Measurements from ENCODE around the gene GPC6. TPM values are rescaled to one million over a fixed set of nuclear protein-coding genes. Genes with fewer than 3 reads are reported as not detected.

The GPC6 gene
- total RNA-seq, 1 experiment from 2014 or later: not detected

DNA sequence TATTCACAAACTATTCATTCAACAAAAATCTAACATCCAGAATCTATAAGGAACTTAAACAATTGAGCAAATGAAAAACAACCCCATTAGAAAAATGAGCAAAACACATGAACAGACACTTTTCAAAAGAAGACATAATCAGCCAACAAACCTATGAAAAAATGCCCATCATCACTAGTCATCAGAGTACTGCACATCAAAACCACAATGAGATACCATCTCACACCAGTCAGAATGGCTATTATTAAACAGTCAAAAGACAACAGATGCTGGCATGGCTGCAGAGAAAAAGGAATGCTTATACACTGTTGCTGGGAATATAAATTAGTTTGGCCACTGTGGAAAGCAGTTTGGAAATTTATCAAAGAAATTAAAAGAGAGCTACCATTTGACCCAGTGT, 487.6 kb downstream of the GPC6 start:
- no peaks in the 10 kb centered on the region for H3K4me1 Mint-ChIP-seq (ENCODE audit: low read depth, unreplicated experiment)
- CTCF ChIA-PET: no interaction called here
- no peaks in the 10 kb centered on the region for H3K27me3 Mint-ChIP-seq (ENCODE audit: unreplicated experiment)
- TF ChIP-seq, protein P1, sequence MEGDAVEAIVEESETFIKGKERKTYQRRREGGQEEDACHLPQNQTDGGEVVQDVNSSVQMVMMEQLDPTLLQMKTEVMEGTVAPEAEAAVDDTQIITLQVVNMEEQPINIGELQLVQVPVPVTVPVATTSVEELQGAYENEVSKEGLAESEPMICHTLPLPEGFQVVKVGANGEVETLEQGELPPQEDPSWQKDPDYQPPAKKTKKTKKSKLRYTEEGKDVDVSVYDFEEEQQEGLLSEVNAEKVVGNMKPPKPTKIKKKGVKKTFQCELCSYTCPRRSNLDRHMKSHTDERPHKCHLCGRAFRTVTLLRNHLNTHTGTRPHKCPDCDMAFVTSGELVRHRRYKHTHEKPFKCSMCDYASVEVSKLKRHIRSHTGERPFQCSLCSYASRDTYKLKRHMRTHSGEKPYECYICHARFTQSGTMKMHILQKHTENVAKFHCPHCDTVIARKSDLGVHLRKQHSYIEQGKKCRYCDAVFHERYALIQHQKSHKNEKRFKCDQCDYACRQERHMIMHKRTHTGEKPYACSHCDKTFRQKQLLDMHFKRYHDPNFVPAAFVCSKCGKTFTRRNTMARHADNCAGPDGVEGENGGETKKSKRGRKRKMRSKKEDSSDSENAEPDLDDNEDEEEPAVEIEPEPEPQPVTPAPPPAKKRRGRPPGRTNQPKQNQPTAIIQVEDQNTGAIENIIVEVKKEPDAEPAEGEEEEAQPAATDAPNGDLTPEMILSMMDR (IDR thresholded peaks at IDR 0.05; ENCODE audit: unreplicated experiment): no peak
- H3K36me3 Mint-ChIP-seq (ENCODE audit: insufficient read depth, unreplicated experiment): no peaks in the 10 kb centered on the region
- intact Hi-C loops (cut with micrococcal nuclease; ENCODE audit: unreplicated experiment): no loop called here
- no peak overlapping the region for H3K4me3 Mint-ChIP-seq (ENCODE audit: low read depth, unreplicated experiment)
- BruUV-seq (replicated peaks): no TSS peak
- no peak overlapping the region for H3K27ac Mint-ChIP-seq (ENCODE audit: unreplicated experiment)
- H3K9me3 Mint-ChIP-seq (ENCODE audit: low read depth, unreplicated experiment): no peaks in the 10 kb centered on the region
- no peak for DNase-seq

DNA sequence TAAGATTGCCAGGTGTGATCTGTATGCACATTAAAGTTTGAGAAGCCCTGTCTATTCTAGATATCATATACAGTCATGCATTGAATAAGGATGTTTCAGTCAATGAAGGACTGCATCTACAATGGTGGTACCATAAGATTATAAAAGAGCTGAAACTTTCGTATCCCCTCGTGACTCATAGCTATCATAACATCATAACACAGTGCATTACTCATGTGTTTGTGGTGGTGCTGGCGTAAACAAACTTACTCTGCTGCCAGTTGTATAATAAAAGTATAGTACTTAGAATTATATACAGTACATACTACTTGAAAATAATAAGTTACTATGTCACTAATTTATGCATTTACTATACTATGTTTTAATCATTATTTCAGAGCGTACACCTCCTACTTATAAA, 489.3 kb downstream of the GPC6 start:
- TF ChIP-seq, protein P1 (IDR thresholded peaks at IDR 0.05; ENCODE audit: unreplicated experiment): no peak
- H3K36me3 Mint-ChIP-seq (ENCODE audit: insufficient read depth, unreplicated experiment): no peaks in the 10 kb centered on the region
- H3K4me1 Mint-ChIP-seq (ENCODE audit: low read depth, unreplicated experiment): no peaks in the 10 kb centered on the region
- CTCF ChIA-PET: no interaction called here
- no peaks in the 10 kb centered on the region for H3K27me3 Mint-ChIP-seq (ENCODE audit: unreplicated experiment)
- DNase-seq: no peak
- intact Hi-C loops (cut with micrococcal nuclease; ENCODE audit: unreplicated experiment): no loop called here
- H3K27ac Mint-ChIP-seq (ENCODE audit: unreplicated experiment): no peak overlapping the region
- H3K4me3 Mint-ChIP-seq (ENCODE audit: low read depth, unreplicated experiment): no peak overlapping the region
- no TSS peak for BruUV-seq (replicated peaks)
- H3K9me3 Mint-ChIP-seq (ENCODE audit: low read depth, unreplicated experiment): peaks cover 3% of the 10 kb centered on the region

DNA sequence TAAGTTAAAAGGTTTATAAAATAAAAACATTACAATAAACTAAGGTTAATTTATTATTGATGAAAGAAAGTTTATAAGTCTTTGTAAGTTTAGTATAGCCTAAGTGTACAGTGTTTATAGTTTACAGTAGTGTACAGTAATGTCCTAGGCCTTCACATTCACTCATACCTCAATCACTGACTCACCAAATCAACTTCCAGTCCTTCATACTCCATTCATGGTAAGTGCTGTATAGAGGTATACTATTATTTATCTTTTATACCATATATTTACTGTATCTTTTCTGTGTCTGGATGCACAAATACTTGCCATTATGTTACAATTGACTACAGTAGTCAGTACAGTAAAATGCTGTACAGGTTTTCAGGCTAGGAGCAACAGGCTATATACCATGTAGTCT, 490.0 kb downstream of the GPC6 start:
- TF ChIP-seq, protein P1 (IDR thresholded peaks at IDR 0.05; ENCODE audit: unreplicated experiment): no peak
- Mint-ChIP-seq H3K4me1 (ENCODE audit: low read depth, unreplicated experiment) (no peaks in the 10 kb centered on the region), H3K9me3 (ENCODE audit: low read depth, unreplicated experiment) (peaks cover 3% of the 10 kb centered on the region), H3K27me3 (ENCODE audit: unreplicated experiment) (no peaks in the 10 kb centered on the region), H3K27ac (ENCODE audit: unreplicated experiment) (no peak overlapping the region), H3K4me3 (ENCODE audit: low read depth, unreplicated experiment) (no peak overlapping the region), H3K36me3 (ENCODE audit: insufficient read depth, unreplicated experiment) (no peaks in the 10 kb centered on the region)
- CTCF ChIA-PET: no interaction called here
- no peak for DNase-seq
- no TSS peak for BruUV-seq (replicated peaks)
- intact Hi-C loops (cut with micrococcal nuclease; ENCODE audit: unreplicated experiment): no loop called here

DNA sequence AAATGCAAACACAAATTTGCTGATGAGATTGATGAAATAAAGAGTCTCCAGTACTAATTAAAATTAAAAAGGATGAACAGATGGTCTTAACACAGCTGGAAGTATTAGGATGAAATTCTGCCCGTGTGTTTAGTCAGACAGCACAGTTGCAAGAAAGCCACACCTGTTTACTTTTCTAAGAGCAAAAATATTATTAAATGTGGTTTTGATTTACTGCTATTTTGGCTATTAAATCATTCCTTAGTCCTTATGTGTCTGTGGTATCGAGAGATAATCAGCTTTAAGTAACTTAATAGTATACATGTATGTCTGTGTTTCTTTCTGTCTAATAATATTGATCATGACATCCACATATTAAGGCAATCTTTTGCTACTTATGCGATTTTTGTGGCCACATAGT, 494.9 kb downstream of the GPC6 start:
- Mint-ChIP-seq H3K4me3 (ENCODE audit: low read depth, unreplicated experiment) (no peak overlapping the region), H3K36me3 (ENCODE audit: insufficient read depth, unreplicated experiment) (no peaks in the 10 kb centered on the region), H3K9me3 (ENCODE audit: low read depth, unreplicated experiment) (peaks cover 3% of the 10 kb centered on the region), H3K27ac (ENCODE audit: unreplicated experiment) (no peak overlapping the region), H3K4me1 (ENCODE audit: low read depth, unreplicated experiment) (no peaks in the 10 kb centered on the region), H3K27me3 (ENCODE audit: unreplicated experiment) (no peaks in the 10 kb centered on the region)
- intact Hi-C loops (cut with micrococcal nuclease; ENCODE audit: unreplicated experiment): no loop called here
- no peak for DNase-seq
- CTCF ChIA-PET: no interaction called here
- BruUV-seq (replicated peaks): no TSS peak
- TF ChIP-seq, protein P1 (IDR thresholded peaks at IDR 0.05; ENCODE audit: unreplicated experiment): no peak

DNA sequence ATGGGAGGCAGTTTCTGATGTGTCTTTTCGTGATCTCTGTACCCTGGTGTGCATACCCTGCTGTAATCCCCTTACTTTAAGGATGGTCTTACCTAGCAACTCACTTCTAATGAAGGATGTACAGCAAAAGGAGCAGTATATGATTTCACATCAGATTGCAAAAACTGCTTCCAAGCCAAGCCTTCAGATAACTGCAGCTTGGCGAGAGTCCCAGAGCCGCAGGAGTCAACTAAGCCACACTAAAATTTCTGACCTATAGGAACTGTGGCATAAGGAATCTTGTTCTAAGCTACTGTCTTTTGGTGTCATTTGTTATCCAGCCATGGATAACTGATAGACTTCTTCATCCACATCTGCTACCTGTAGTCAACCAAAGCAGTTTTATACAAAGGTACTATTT, 496.7 kb downstream of the GPC6 start:
- no peaks in the 10 kb centered on the region for H3K36me3 Mint-ChIP-seq (ENCODE audit: insufficient read depth, unreplicated experiment)
- H3K4me1 Mint-ChIP-seq (ENCODE audit: low read depth, unreplicated experiment): no peaks in the 10 kb centered on the region
- no peaks in the 10 kb centered on the region for H3K27me3 Mint-ChIP-seq (ENCODE audit: unreplicated experiment)
- no peak overlapping the region for H3K27ac Mint-ChIP-seq (ENCODE audit: unreplicated experiment)
- peaks cover 3% of the 10 kb centered on the region for H3K9me3 Mint-ChIP-seq (ENCODE audit: low read depth, unreplicated experiment)
- no TSS peak for BruUV-seq (replicated peaks)
- no peak for DNase-seq
- TF ChIP-seq, protein P1 (IDR thresholded peaks at IDR 0.05; ENCODE audit: unreplicated experiment): no peak
- intact Hi-C loops (cut with micrococcal nuclease; ENCODE audit: unreplicated experiment): no loop called here
- no peak overlapping the region for H3K4me3 Mint-ChIP-seq (ENCODE audit: low read depth, unreplicated experiment)
- CTCF ChIA-PET: no interaction called here

All from Calu3 (cell line).